ENCODE results near the gene C1orf74.

C1orf74 gene

DNA sequence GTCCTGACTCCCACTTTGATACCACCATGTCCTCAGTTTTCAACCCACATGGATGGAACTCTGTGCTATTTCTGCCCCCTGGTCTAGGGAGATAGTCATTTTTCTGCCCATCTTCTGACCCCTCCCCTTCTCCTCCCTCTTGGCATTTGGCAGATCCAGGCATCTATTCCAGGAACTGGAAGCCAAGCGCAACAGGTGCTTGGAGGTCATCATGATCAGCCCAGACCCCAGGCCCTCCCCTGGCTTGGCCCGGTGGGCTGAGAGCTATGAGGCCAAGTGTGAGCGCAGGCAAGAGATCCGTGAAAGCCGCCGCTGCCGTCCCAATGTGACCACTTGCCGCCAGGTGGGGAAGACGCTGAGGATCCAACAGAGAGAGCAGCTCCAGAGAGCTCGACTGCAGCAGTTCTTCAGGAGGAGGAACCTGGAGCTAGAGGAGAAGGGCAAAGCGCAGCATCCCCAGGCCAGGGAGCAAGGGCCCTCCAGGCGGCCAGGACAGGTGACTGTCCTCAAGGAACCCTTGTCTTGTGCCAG lies 24.5 kb downstream of the C1orf74 start:
- no peak overlapping the region for H3K27ac ChIP-seq
- TF ChIP-seq, protein P1, sequence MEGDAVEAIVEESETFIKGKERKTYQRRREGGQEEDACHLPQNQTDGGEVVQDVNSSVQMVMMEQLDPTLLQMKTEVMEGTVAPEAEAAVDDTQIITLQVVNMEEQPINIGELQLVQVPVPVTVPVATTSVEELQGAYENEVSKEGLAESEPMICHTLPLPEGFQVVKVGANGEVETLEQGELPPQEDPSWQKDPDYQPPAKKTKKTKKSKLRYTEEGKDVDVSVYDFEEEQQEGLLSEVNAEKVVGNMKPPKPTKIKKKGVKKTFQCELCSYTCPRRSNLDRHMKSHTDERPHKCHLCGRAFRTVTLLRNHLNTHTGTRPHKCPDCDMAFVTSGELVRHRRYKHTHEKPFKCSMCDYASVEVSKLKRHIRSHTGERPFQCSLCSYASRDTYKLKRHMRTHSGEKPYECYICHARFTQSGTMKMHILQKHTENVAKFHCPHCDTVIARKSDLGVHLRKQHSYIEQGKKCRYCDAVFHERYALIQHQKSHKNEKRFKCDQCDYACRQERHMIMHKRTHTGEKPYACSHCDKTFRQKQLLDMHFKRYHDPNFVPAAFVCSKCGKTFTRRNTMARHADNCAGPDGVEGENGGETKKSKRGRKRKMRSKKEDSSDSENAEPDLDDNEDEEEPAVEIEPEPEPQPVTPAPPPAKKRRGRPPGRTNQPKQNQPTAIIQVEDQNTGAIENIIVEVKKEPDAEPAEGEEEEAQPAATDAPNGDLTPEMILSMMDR (conservative IDR thresholded peaks at IDR 0.05) = no peak

DNA sequence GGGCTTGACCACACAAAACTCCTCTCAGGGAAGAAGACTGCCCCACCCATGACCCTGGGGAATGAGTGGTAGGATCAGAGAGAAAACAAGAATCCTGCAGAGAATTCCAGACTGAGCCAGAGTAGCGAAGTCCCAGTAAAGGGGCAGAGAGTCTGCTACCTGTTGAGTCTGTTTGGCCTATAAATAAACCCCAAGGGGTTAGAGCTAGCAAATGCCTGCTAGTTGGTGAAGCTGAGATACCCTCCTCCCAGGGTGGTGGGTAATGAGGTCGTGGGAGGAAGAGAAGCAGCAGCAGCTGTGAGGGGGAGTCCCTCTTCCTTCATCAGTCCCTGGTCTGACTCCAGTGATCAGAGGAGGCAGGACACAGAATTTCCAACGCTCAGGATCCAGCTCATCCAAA lies 26.0 kb downstream of the C1orf74 start:
- TF ChIP-seq, protein P1 (conservative IDR thresholded peaks at IDR 0.05) = no peak
- no peak overlapping the region for H3K27ac ChIP-seq

DNA sequence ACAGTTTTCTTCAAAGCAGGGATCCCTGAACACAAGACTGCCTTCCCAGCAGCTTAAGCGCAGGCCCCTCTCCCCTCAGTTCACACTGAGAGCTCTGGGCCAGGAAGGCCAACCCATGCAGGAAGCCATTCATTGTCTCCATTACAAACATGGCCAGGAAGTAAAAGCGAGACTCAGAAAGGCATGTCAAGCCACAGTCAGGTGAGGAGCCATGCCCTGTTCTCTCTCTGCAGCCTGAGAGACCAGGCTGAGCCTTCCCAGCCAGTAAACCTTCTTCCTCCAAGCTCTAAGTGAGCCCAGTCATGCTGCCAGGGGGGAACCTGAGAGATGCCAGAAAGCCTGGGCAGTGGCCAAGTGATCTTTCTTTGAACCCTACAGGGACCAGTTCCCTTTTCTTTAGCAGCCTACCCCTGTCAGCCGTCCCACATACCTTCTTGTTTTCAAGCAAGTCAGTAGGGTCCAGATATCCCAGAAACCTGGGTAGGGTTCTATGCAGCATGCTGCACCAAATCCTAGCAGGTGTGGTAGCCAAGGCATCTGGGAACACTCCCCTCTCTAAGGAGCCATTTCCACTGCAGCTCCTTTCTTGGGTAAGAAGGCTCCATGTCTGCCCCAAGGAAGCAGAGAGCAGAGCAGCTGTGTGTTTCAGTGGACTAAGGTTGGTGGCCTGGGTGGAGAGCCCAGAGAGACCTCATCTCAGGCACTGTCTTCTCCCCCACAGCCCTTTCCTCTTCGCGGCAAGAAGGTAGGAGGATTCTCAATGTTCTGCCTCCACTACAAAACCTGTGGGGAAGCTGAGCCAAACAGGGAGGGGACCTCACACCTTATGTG lies 27.5 kb downstream of the C1orf74 start:
- no peak overlapping the region for H3K27ac ChIP-seq

DNA sequence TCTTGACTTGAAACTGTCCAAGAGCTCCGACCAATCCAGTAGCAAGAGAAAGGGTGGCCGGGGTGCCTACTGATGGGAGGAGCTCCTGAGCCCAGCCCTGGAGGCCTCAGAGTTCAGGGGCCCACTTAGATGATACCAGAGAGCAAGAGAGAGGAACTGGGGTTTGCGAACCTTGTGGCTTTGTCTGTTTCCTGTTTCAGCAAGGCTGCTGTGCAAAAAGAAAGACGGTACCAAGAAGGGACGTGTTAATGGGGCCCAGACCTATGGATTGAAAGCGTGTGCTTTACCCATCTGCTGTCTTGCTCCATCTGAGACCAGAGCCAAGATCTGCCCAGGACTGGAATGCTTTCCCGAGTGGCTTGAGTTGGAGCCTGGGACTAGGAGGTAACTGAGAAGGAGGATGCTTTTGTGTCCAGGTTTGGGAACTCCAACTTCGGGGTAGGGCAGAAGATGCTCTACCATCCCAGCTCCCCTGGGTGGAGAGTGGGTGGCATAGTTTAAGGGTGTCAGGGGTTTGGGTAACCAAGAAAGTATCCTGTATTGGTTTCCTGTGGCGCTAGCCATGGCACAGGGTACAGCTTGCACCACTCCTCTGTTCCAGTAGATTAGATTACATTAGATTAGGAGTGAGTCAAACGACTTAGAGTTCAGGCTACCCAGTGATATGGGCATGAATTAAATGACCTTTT lies 28.3 kb downstream of the C1orf74 start, which contains the start of gene TRAF3IP3:
Gene TRAF3IP3, plus strand, starts transcription at position 128 of the 689 bp plus-strand sequence. CDS start 3,987 bp downstream, outside the sequence.
- TF ChIP-seq, protein P1 (conservative IDR thresholded peaks at IDR 0.05) = no peak
- H3K27ac ChIP-seq = no peak within 1 kb of the TSS

More for the DNA sequence above, 27.5 kb downstream of the C1orf74 start:
- TF ChIP-seq, protein P1 (conservative IDR thresholded peaks at IDR 0.05) = no peak

DNA sequence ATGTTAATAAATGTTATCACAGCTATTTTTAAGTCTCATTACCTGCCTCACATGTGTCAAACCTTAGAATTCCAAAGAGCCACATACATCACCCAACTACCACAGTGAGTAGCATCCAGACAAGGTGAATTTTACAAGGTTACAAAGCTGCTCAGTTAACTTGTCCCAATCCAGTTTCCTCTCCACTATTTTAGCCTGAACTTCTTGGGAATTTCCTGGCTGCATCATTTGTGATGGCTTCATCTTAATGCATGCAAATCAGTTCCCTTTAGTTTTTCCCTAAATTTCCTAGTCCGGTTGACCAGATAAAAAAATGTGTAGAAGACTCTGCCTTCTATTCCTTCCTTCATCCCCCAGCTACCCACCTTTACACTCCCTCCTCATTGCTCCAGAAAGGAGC lies 29.1 kb downstream of the C1orf74 start:
- H3K27ac ChIP-seq = no peak overlapping the region
- TF ChIP-seq, protein P1 (conservative IDR thresholded peaks at IDR 0.05) = no peak

DNA sequence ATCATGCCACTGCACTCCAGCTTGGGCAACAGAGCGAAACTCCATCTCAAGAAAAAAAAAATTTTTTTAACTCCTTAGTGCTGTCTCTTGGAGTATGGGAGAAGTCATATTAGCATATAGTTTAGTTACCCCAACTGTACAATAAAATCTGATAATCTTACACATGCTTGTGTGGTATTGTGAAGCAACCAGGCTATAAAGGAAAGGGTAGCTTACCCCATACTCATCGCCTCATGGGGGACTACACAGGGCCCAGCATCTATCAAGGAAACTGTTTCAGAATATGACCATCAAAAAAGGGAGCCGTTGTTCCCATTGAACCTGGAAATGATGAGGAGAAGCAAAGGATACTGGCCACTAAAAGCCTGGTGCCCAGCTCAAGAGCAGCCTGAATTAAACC lies 31.5 kb downstream of the C1orf74 start:
- H3K27ac ChIP-seq = no peak overlapping the region
- TF ChIP-seq, protein P1 (conservative IDR thresholded peaks at IDR 0.05) = no peak

DNA sequence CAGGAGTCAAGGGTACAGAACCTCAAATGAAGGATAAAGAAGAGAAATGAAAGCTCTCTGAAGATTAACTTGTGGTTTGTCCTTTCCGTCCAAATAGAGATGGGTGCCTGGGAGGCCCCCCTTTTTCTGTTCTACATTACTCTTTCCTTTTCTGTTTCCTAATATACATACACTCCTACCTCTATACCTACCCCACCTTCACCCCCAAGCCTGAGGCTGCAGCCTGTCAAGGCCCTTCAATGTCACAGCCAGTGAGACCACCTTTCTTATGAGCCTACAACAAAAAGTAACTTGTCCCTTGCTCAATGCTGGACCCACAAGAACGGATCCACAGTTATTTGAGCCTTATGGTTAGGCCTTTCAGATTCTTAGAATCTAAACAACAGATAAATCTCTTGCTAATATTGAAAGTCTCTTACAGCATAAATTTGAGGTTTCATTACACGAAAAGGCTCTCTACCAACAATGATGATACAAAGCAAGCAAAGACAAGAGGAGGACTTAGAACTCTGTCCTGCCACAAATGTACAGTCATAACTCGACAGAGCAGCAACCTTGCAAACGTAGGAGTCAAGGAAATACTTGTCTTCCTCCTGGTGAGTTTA lies 32.6 kb downstream of the C1orf74 start:
- peak overlapping the region; percentile 27; the same call in 1 of the 2 replicates for H3K27ac ChIP-seq
- TF ChIP-seq, protein P1 (conservative IDR thresholded peaks at IDR 0.05) = no peak

All from VCaP (cell line).